ENCODE data around the gene ADORA2B.
"Not testable (repeated sequence)": the region's sequence is repeated elsewhere in the genome, so short reads cannot be mapped to it uniquely, and the experiment has no call there.

The ADORA2B gene

GRCh38 chr17:15944759-15945526 lies at the start of gene ADORA2B:
Gene ADORA2B, plus strand, starts transcription at chr17:15945130. Its CDS starts 119 bp downstream, at chr17:15945249.
- TF ChIP-seq CTCF (IDR thresholded peaks at IDR 0.05; ENCODE audit: control insufficient read depth, extremely low read depth, insufficient read depth), result peak; percentile 80
- H3K4me3 ChIP-seq (ENCODE audit: low read depth, low read length), result peak within 1 kb of the TSS; percentile 54
- DNase-seq (ENCODE audit: low read depth), result no peak

GRCh38 chr17:15896277-15896676 lies 48.7 kb upstream of the ADORA2B start:
- no peak for DNase-seq (ENCODE audit: low read depth)
- TF ChIP-seq CTCF (IDR thresholded peaks at IDR 0.05; ENCODE audit: control insufficient read depth, extremely low read depth, insufficient read depth), result no peak
- no peak overlapping the region for H3K4me3 ChIP-seq (ENCODE audit: low read depth, low read length)

- no peak for DNase-seq (ENCODE audit: low read depth)
- no peak overlapping the region for H3K4me3 ChIP-seq (ENCODE audit: low read depth, low read length)
- TF ChIP-seq CTCF (IDR thresholded peaks at IDR 0.05; ENCODE audit: control insufficient read depth, extremely low read depth, insufficient read depth), result no peak
These were observed 48.1 kb upstream of the ADORA2B start for GRCh38 chr17:15896834-15897233.

GRCh38 chr17:15899596-15899995 lies 45.3 kb upstream of the ADORA2B start:
- H3K4me3 ChIP-seq (ENCODE audit: low read depth, low read length), result not testable (repeated sequence)

GRCh38 chr17:15900871-15901270 lies 44.1 kb upstream of the ADORA2B start:
- TF ChIP-seq CTCF (IDR thresholded peaks at IDR 0.05; ENCODE audit: control insufficient read depth, extremely low read depth, insufficient read depth), result no peak
- DNase-seq (ENCODE audit: low read depth), result no peak

More at GRCh38 chr17:15899596-15899995, 45.3 kb upstream of the ADORA2B start:
- not testable (repeated sequence) for DNase-seq (ENCODE audit: low read depth)

GRCh38 chr17:15905236-15905635 lies 39.7 kb upstream of the ADORA2B start:
- not testable (repeated sequence) for H3K4me3 ChIP-seq (ENCODE audit: low read depth, low read length); DNase-seq (ENCODE audit: low read depth)

More at GRCh38 chr17:15900871-15901270, 44.1 kb upstream of the ADORA2B start:
- no peak overlapping the region for H3K4me3 ChIP-seq (ENCODE audit: low read depth, low read length)

GRCh38 chr17:15907290-15907689 lies 37.6 kb upstream of the ADORA2B start:
- TF ChIP-seq CTCF (IDR thresholded peaks at IDR 0.05; ENCODE audit: control insufficient read depth, extremely low read depth, insufficient read depth), result no peak
- no peak overlapping the region for H3K4me3 ChIP-seq (ENCODE audit: low read depth, low read length)
- no peak for DNase-seq (ENCODE audit: low read depth)

- TF ChIP-seq CTCF (IDR thresholded peaks at IDR 0.05; ENCODE audit: control insufficient read depth, extremely low read depth, insufficient read depth), result no peak
- H3K4me3 ChIP-seq (ENCODE audit: low read depth, low read length), result no peak overlapping the region
- DNase-seq (ENCODE audit: low read depth), result no peak
These were observed 36.6 kb upstream of the ADORA2B start for GRCh38 chr17:15908378-15908777.
